AG09319 (cell line): ENCODE results near the gene SNRNP40.

Source experiments
- DNase-seq: peaks from one replicate; pipeline ENCODE4 v3.0.0-alpha.2; 2010; ENCODE audit warnings: low read depth; ENCODE audit errors: extremely low read depth
- TF ChIP-seq, protein P1 (sequence below): IDR thresholded peaks from 2 replicates; pipeline ENCODE4 v1.5.1; 2011; ENCODE audit warnings: low read depth, mild to moderate bottlenecking, inconsistent platforms, low read length, moderate library complexity

The SNRNP40 gene

DNA sequence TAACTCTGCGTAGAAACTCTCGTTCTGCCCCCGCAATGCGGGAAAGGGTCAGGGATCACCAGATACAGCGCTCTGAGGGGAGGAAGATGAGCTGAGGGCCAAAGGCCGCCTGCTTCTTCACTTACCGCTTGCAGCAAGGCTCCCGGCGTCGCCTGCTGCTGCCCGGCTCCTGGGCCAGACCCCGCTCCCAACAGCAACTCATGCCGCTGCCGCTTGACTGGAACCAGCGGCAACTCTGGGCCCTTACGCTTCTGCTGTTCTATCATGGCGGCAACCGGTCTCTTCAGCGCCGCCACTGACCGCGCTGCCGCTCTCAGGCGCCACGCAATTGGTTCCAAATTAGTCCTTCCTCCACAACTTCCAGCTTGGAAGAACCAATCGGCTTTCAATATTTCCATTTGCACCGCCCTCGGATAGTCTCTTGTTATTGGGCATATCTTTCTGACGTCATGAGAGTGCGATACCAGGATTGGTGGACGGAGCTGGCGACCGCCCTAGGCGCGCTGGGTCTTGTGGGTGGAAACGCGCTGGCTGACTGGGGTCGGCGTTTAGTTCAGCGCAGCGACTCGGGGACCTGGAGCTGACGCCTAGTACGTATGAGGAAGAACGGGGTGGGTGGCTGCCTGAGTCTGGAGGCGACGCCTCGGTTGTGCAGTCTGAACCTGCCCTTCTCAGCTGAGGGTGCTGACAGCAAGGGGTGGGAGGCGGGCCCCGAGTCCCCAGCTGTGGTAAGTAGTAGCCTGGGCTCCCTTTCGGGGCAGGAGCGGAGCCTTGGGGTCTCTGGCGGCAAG is at the start of gene SNRNP40, which contains the start of gene ZCCHC17:
SNRNP40 (minus strand) TSS at position 303 of the 791 bp plus-strand sequence; CDS start at position 266, 37 bp downstream.
ZCCHC17 (plus strand) TSS at position 547 of the 791 bp plus-strand sequence. CDS start 13,067 bp downstream, outside the sequence.
- TF ChIP-seq, protein P1, sequence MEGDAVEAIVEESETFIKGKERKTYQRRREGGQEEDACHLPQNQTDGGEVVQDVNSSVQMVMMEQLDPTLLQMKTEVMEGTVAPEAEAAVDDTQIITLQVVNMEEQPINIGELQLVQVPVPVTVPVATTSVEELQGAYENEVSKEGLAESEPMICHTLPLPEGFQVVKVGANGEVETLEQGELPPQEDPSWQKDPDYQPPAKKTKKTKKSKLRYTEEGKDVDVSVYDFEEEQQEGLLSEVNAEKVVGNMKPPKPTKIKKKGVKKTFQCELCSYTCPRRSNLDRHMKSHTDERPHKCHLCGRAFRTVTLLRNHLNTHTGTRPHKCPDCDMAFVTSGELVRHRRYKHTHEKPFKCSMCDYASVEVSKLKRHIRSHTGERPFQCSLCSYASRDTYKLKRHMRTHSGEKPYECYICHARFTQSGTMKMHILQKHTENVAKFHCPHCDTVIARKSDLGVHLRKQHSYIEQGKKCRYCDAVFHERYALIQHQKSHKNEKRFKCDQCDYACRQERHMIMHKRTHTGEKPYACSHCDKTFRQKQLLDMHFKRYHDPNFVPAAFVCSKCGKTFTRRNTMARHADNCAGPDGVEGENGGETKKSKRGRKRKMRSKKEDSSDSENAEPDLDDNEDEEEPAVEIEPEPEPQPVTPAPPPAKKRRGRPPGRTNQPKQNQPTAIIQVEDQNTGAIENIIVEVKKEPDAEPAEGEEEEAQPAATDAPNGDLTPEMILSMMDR: peak; percentile 17
- DNase-seq: peak; percentile 94

DNA sequence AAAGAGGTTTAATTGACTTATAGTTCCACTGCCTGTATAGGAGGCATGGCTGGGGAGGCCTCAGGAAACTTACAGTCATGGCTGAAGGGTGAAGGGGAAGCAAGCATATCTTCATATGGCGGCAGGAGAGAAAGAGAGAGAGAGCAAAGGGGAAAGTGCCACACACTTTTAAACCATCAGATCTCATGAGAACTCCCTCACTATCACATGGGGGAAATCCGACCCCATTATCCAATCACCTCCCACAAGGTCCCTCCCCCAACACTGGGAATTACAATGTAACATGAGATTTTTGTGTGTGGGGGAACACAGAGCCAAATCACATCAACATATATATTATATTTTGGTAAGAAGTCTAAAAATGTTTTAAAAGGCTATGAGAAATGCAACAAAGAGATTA is 49.0 kb upstream of the SNRNP40 start:
- no peak for DNase-seq
- TF ChIP-seq, protein P1: no peak

DNA sequence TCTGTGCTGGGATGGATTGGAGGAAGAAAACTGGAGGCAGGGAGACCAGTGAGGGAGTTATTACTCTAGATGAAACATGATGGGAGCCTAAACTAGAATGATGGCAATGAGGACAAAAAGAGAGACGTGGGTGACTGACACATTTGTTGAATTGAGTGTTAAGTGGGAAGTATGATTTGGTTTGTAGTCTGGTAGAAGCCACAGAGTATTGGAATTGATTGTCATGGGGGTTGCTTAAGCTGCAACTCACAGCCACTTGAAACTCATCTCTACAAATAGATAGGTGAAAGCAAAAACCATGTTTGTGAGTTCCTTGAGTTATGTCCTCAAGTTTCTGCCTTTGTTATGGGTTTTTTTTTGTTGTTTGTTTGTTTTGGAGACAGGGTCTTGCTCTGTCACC is 47.9 kb upstream of the SNRNP40 start:
- DNase-seq: no peak
- TF ChIP-seq, protein P1: no peak

DNA sequence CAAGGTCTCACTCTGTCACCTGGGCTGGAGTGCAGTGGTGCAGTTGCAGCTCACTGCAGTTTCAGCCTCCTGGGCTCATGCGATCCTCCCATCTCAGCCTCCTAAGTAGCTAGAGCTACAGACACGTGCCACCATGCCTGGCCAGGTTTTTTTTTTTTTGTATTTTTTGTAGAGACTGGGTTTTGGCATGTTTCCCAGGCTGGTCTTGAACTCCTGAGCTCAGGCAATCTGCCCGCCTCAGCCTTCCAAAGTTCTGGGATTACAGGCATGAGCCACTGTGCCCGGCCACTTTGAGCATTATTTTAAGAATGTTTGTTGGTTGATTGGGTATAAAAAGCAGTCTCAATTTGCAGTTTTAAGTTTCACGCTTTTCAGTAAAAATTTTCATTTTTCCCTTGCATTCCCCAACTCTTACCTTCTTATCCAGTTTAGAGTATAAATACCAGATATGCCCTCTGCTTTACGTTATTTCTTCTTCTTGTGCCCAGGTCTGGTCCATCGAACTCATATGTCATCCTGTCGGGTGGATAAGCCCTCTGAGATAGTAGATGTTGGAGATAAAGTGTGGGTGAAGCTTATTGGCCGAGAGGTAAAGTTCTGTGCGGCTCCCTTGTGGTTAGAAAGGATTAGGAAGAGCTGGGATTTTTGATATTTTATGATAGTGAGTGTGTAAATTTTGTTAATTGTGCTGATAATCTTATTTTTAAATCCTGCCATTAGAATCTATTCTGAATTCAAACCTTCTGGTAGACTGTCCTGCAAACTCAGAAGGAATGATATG is 40.3 kb upstream of the SNRNP40 start:
- TF ChIP-seq, protein P1: no peak
- DNase-seq: no peak

DNA sequence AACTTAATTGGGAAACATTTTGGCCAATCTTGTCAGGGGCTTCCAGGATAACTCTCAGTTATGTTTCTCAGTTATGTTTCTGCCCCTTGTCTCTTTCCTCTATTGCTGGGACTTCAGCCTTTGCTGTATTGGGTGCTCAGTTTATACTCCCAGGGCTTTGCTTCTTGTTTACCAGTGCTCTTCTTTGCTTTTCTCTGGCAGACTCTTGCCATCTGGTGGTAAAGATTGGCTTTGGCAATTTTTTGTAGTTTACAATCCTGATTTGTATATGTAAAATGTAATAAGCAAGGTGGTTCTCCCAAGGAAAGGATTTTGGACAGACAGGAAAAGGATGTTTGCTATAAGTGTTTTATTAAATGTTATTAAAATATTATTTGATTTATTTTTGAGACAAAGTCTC is 38.4 kb upstream of the SNRNP40 start:
- TF ChIP-seq, protein P1: peak; percentile 59
- no peak for DNase-seq

DNA sequence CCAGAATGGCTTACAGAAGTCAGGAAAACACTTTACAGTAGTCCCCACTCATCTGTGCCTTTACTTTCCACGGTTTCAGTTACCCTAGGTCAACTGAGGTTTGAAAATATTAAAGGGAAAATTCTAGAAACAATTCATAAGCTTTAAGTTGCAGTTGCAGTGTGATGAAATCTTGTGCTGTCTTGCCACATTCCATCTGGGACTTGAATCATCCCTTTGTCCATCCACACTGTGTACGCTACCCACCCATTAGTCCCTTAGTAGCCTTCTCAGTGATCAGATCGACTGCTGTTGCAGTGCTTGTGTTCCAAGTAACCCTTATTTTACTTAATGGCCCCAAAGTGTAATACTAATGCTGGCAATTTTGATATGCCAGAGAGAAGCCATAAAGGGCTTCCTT is 30.8 kb upstream of the SNRNP40 start:
- peak; percentile 25 for DNase-seq
- TF ChIP-seq, protein P1: no peak

DNA sequence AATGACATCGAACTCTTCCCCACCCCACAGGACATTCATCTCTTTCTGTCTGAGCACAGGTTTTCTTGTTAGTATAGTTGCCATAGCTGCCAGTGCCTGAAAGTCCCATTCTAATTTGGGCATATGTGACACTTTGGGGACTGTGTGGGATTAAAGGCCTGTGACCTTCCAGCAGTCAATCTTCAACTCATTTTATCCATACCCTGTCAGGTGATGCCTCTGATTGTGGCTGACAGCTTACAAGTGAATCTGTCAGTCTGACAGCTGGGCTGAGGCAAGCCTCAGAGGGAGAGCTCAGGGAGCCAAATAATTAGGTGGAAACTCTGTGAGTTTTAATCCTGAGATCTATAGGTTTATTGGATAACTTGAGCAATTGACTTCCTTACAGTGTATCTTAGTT is 29.9 kb upstream of the SNRNP40 start:
- DNase-seq: no peak
- TF ChIP-seq, protein P1: no peak
